Liver (tissue), 3 donors: ENCODE data around the gene RYR2.

Source experiments
- ATF3 ChIP-seq: IDR thresholded peaks from 2 replicates; pipeline ENCODE4 v1.6.1; 2016; ENCODE audit warnings: antibody characterized with exemption
- FOXA1 ChIP-seq: IDR thresholded peaks from 2 replicates; pipeline ENCODE4 v1.6.1; 2016; ENCODE audit warnings: antibody characterized with exemption
- GABPA ChIP-seq, 2 donors: IDR thresholded peaks in 1 of 2; conservative IDR thresholded peaks in 1 of 2; 2 replicates each; pipeline ENCODE4 v1.6.1; 2016; ENCODE audit warnings: antibody characterized with exemption in 2 of 2, mild to moderate bottlenecking in 1 of 2, moderate library complexity in 1 of 2
- HNF4A ChIP-seq, 2 donors: conservative IDR thresholded peaks; 2 replicates each; pipeline ENCODE4 v1.6.1; 2016; ENCODE audit warnings: antibody characterized with exemption in 2 of 2, mild to moderate bottlenecking in 2 of 2
- HNF4G ChIP-seq: IDR thresholded peaks from 2 replicates; pipeline ENCODE4 v1.6.1; 2016; ENCODE audit warnings: antibody characterized with exemption
- JUND ChIP-seq, 2 donors: IDR thresholded peaks; 2 replicates each; pipeline ENCODE4 v1.6.1; 2016; ENCODE audit warnings: antibody characterized with exemption in 2 of 2
- MAX ChIP-seq: IDR thresholded peaks from 2 replicates; pipeline ENCODE4 v1.6.1; 2016; ENCODE audit warnings: antibody characterized with exemption
- RAD21 ChIP-seq, 2 donors: IDR thresholded peaks; 2 replicates each; pipeline ENCODE4 v1.6.1; 2016; ENCODE audit warnings: antibody characterized with exemption in 2 of 2, mild to moderate bottlenecking in 2 of 2
- RXRA ChIP-seq, 2 donors: IDR thresholded peaks; 2 replicates each; pipeline ENCODE4 v1.6.1; 2017 to 2018; ENCODE audit warnings: antibody characterized with exemption in 2 of 2, mild to moderate bottlenecking in 1 of 2
- SP1 ChIP-seq: IDR thresholded peaks from 2 replicates; pipeline ENCODE4 v1.6.1; 2018; ENCODE audit warnings: antibody characterized with exemption, mild to moderate bottlenecking
- TAF1 ChIP-seq: conservative IDR thresholded peaks from 2 replicates; pipeline ENCODE4 v1.6.1; 2016; ENCODE audit warnings: antibody characterized with exemption, mild to moderate bottlenecking
- YY1 ChIP-seq: IDR thresholded peaks from 2 replicates; pipeline ENCODE4 v1.6.1; 2016; ENCODE audit warnings: antibody characterized with exemption, mild to moderate bottlenecking
- TF ChIP-seq, protein P1 (sequence below): fragments of 150-350 bp; IDR thresholded peaks from 2 replicates; pipeline ENCODE4 v1.5.1; 2017; ENCODE audit warnings: improper control_type of control experiment, low read depth, low read length; ENCODE audit not compliant: missing input control
- TF ChIP-seq, protein P2 (sequence below): IDR thresholded peaks from 2 replicates; pipeline ENCODE4 v1.6.1; 2016; ENCODE audit warnings: antibody characterized with exemption, mild to moderate bottlenecking
- donor health status: healthy.
- donor health status: healthy.

DNA sequence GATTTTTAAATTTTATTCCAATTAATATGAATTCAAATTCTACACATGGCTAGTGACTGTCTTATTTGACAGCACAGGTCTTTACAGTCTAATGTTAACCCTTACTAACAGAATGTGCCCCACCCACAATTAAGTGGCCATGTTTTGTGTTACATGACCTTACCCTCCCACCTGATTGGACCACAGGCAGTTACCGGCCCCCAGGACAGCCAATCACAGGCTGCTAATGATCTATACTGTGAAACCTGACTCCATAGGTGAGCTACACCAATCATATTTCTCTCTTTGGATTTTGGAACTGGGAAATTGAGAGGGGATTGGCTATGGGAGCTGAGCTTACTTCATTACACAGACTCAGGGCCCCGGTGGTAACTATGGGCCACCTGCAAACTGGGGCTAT, 821.2 kb downstream of the RYR2 start:
- TF ChIP-seq, protein P1, sequence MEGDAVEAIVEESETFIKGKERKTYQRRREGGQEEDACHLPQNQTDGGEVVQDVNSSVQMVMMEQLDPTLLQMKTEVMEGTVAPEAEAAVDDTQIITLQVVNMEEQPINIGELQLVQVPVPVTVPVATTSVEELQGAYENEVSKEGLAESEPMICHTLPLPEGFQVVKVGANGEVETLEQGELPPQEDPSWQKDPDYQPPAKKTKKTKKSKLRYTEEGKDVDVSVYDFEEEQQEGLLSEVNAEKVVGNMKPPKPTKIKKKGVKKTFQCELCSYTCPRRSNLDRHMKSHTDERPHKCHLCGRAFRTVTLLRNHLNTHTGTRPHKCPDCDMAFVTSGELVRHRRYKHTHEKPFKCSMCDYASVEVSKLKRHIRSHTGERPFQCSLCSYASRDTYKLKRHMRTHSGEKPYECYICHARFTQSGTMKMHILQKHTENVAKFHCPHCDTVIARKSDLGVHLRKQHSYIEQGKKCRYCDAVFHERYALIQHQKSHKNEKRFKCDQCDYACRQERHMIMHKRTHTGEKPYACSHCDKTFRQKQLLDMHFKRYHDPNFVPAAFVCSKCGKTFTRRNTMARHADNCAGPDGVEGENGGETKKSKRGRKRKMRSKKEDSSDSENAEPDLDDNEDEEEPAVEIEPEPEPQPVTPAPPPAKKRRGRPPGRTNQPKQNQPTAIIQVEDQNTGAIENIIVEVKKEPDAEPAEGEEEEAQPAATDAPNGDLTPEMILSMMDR = no peak
- TF ChIP-seq JUND (IDR thresholded peaks at IDR 0.05) = no peak
- TF ChIP-seq SP1 = no peak
- TF ChIP-seq RXRA (IDR thresholded peaks at IDR 0.05) = no peak
- no peak for TF ChIP-seq HNF4G
- no peak for TF ChIP-seq GABPA (IDR thresholded peaks at IDR 0.05 in 1 of 2, conservative IDR thresholded peaks at IDR 0.05 in 1 of 2)
- TF ChIP-seq ATF3 = no peak
- TF ChIP-seq YY1 = no peak
- TF ChIP-seq MAX = no peak
- TF ChIP-seq RAD21 (IDR thresholded peaks at IDR 0.05) = no peak
- TF ChIP-seq FOXA1 = no peak
- TF ChIP-seq TAF1 = no peak
- TF ChIP-seq, protein P2, sequence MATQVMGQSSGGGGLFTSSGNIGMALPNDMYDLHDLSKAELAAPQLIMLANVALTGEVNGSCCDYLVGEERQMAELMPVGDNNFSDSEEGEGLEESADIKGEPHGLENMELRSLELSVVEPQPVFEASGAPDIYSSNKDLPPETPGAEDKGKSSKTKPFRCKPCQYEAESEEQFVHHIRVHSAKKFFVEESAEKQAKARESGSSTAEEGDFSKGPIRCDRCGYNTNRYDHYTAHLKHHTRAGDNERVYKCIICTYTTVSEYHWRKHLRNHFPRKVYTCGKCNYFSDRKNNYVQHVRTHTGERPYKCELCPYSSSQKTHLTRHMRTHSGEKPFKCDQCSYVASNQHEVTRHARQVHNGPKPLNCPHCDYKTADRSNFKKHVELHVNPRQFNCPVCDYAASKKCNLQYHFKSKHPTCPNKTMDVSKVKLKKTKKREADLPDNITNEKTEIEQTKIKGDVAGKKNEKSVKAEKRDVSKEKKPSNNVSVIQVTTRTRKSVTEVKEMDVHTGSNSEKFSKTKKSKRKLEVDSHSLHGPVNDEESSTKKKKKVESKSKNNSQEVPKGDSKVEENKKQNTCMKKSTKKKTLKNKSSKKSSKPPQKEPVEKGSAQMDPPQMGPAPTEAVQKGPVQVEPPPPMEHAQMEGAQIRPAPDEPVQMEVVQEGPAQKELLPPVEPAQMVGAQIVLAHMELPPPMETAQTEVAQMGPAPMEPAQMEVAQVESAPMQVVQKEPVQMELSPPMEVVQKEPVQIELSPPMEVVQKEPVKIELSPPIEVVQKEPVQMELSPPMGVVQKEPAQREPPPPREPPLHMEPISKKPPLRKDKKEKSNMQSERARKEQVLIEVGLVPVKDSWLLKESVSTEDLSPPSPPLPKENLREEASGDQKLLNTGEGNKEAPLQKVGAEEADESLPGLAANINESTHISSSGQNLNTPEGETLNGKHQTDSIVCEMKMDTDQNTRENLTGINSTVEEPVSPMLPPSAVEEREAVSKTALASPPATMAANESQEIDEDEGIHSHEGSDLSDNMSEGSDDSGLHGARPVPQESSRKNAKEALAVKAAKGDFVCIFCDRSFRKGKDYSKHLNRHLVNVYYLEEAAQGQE = no peak
- no peak for TF ChIP-seq HNF4A (conservative IDR thresholded peaks at IDR 0.05)
